GM10847 (cell line): ENCODE results near the gene ADAMTSL5.

Source experiments
- POLR2A ChIP-seq: IDR thresholded peaks from 2 replicates; pipeline ENCODE4 v1.6.1; 2011; ENCODE audit not compliant: insufficient read length; ENCODE audit errors: extremely low read depth

The ADAMTSL5 gene

DNA sequence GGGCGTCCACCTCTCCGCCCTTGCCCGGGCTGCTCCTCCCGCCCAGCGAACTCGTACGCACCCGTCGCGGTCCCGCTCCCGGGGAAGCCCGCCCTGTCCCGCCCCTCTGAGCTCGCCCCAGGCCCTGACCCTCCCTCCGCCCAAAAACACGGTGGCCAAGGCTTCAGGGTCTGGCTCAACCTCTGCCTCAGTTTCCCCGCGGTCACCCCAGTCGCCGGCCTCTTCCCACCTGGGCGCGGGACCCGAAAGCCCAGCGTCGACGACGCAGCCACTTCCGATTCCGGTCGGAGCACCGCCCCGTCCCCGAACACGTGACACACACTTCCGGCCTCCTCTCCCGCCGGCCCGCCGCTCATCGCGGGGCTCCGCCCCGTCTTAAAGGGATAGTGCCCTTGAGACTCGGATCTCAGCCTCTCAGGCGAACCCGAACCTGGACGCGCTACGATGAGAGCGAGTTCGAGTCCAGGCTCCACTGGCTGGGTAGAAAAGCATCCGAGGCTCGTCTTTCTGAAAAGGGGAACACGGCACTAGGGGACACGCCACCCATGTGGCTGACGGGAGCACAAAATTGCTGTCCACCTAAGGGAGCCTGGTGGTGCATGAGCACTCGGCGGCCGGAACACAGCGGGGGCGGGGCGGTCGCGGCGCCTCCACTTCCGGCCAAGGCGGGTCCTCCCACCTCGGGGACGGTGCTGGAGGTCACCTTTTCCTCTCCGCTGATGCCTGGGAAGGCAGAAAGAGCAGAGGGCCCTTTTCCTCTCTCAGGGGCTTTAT is 33.7 kb downstream of the ADAMTSL5 start, which contains the start of gene C19orf25:
Gene C19orf25, minus strand, starts transcription at position 282 of the 774 bp plus-strand sequence. CDS start 312 bp downstream, outside the sequence.
- peak; percentile 93 for TF ChIP-seq POLR2A

DNA sequence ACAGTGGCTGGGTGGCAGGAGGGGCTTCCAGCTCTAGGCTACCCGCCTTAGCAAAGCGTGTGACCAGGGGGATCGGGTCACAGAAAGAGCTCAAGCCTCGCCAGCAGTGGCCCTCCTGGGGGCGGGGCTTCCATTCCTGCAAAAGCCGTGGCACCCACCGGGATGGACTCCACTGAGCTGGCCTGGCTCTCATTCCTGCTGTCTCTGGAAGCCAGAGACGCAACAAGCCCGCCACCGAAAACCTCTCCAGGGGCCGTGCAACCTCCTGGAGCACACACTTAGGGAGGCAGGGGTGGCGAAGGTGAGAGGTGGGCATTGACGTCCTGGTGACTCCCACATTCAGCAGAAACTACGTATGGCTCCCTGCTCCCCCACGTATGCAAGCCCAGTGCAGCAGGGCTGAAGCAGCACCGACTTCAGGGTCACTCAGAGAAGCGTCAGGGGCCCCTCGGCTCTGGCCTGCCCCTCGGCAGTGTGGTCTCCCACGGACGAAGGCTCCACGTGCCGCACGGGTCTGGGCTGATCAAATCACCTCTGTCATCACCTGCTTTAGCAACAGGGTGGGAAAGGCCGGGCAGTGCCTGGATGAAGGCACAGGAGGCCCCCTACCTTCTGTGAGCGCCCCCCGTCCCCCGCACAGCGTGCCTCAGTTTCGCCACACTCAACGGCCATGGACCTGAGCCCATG is 36.9 kb downstream of the ADAMTSL5 start:
- no peak for TF ChIP-seq POLR2A

DNA sequence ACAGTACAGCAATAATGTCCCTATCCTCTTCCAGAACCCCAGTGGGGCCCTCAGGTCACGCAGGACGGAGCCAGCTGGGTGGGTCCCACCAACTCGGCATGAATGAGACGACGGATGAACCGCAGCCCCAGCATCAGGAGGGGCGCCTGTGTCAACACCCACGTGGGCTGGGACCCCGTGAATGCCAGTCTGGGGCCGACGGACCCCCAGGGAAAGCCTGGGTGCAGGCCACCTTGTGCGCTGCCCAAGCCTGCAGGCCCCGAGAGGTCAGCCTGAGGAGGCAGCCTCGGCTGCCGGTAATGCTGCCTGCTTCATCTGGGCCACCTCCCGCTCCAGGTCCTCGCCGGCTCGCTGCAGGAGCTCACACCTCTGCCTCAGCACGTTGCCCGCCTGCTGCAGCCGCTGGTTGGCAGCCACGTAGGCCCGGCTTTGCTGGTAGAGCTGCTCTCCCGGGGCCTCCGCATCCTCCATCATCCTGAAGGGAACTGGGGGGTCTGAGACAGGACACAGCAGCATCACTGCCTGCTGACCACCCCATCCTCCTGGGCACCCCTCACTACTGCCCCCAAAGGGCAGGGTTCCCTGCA is 38.0 kb downstream of the ADAMTSL5 start:
- no peak for TF ChIP-seq POLR2A

DNA sequence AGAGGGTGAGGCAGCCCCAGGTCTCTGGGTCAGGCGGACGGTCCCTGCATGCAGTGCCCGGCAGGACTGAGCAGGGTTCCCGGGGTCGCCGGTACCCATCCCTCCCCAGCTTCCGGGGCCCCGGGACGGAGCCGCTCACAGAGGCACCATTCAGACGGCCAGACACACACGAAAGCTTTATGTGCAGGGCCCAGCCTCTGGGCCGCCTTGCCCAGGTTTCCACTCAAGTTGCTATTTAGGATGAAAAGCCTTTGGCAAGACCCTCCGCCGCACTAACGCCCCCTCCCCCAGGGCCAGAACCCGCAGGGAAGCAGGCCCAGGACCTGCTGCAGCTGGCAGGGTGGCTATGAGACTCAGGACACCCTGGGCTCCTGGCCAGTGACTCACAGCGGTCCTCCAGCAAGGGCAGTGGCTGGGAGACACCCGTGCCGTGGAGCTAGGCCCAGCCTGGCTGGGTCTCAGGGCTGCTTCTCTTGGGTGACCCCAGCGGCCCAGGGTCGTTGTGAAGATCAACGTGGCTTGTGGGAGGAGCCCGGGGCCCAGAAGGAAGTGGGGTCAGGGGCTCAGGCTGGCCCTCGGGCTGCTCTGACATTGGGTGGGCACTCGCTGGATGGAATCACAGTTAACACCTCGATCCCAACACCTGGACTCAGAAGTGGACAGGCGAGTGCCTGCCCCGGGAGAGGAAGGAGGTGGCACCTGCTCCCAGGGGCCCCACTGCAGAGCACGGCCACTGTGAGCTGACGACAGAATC is 38.6 kb downstream of the ADAMTSL5 start:
- no peak for TF ChIP-seq POLR2A

DNA sequence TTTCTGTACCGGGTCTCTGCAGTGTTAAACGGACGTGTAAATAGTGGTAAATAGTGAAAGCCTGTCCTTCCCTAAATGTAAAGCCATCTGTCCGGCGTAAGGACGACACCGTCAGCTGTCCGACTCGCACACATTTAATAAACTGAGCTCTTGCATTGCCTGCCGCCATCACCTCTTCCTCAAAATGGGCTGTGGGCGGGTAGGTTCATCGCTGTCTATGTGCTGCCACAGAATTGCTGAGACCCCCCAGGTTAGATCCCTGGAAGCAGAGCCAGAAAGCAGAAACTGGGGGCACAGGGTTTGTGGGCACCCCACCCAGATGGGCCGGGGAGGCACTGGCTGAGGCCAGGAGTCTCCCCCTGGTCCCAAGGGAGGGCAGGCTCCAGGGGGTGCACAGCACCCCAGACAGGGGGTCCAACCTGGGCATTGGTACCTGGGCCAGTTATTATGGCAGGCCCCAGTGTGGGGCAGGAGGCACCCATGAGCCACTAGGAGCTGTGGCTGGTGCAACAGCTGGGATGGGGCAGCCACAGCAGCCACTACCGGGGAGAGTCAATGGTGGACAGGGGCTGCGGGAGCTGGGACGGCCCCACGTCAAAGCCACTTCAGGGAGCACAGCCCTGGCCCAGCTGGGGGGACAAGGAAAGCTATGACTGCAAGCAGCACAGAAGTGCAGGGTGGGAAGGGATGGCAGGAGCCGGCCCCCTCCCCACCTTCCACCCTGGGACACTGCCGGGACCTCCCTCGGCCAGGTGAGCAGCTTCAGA is 39.6 kb downstream of the ADAMTSL5 start:
- no peak for TF ChIP-seq POLR2A

DNA sequence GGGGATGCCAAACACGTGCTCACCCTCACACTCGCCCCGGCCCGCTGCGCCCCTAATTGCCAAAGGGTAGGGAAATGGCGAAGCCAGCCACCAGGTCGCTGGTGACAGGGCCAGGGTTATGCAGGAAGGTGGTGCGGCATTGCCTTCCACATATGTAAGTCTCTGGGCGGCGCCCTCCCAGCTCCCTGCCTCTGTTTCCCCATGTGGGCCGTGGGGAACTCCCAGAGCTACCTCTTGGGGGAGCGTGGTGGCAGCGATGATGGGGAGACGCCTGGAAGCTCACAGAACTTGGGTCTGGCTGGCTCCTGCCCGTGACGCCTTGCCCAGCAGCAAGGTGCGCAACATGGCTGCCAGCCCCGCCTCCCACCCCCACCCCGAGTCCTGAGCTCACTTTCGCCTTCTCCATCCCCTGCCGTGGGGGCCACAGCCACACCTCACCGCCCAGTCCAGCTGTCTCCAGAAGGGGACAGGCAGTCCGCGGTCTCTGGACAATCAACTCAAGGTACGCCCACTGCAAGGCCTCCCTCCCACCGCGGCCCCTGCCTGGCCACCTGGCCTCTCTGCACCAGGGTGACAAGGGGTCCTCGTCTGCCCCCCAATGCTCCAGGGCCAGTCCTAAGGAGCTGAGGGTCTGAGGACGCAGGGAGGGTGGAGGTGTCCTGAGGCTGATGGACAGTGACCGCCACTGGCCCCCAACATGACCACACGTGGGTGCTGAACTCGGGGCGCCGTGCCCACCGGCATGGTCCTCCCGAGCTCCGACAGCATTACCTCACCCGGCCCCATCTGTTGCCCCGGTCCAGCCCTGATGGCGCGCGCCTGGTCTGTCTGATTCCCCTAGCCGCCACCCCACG is 40.4 kb downstream of the ADAMTSL5 start:
- TF ChIP-seq POLR2A: no peak

DNA sequence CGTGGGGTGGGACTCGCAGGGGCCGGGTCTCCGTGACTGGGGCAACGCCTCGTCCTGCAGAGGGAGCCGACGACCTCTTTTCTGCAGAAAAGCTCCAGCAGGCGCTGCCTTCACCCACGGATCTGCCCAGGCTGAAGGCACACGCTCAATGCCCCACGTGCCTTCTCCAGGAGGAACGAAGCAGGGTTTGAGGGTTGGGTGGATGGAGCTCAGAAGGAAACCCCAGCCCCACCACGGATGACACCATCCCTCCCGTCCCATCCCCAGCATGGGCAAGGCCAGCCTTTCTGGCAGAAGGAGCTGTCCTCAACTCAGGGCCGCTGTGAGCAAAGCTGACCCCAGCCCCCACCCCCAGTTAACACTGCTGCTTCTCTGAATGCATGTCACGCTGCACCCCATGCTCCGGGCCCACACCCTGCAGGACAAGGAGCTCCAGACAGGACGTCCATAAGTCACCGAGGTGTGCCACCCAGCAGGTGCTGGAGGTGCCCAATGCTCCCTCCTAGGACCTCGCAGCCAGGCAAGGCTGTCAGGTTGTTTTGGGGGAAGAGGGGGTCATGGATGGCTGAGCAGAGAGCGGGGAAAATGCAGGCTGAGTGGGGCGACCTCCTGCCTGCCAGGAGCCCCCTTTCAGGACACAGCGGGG is 41.2 kb downstream of the ADAMTSL5 start:
- no peak for TF ChIP-seq POLR2A

DNA sequence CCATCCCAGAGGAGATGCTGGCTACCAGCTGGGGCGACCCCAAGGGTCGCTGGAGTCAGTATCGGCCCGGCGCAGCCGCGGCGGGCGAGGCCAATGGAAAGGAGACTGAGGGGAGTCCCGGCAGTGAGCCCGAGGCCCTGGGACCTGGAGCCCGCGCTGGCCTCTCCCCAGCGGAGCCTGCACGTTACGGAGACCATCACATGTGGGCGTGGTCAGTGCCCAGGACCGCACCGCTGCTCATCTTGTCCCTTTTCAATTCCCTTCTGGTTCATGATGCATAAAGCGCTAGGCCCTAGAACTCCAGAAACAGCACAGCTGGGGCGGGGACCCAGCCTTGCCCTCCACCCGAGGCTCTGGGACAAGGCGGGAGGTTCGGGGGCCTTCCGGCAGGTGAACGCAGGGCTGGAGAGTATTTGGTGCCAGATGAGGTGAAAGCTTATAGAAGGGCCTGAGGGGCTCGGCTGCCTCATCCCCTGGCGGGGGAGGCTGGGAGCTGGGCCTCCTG is 41.8 kb downstream of the ADAMTSL5 start:
- TF ChIP-seq POLR2A: no peak

DNA sequence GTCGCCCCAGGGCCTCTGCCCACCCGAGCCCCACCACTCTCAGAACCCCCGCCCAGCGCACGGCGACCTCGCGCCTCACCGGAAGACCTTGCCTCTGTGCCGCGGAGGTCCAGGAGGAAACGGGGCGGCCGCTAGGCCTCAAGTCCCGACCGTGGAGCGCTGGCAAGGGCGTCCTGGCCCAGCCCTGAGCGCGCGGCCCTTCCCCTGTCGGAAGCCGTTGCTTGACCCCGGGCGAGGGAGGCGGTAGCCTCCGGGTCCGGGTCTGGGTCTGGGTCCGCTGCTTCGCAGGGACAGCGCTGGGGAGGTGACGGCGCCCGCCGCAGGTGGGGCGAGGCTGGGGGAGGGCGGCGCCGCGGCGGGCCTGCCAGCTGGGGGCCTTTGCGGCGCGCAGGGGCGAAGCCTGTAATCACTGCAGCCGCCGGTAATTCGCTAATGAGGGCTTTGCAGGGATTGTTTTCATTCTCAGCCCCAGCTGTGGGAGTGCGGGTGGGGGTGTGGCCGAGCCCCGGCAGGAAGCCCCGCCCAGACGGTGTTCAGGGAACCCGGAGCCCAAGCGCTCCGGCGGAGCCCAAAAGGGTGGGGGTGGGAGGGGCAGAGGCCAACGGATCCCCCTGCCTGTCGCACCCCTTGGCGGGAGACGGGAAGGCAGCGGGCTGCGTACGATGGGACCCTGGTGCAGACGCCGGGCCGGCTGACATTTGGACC is 42.4 kb downstream of the ADAMTSL5 start:
- TF ChIP-seq POLR2A: no peak

DNA sequence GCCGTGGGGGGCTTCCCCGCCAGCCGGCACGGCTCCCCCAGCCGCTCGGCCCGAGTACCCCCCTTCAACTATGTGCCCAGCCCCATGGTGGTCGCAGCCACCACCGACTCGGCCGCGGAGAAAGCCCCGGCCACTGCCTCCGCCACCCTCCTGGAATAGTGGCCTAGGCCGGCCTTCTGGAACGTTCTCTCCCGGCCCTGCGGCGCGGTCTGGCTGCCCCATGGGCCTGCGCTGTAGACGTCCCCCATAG is 42.8 kb downstream of the ADAMTSL5 start:
- TF ChIP-seq POLR2A: no peak

DNA sequence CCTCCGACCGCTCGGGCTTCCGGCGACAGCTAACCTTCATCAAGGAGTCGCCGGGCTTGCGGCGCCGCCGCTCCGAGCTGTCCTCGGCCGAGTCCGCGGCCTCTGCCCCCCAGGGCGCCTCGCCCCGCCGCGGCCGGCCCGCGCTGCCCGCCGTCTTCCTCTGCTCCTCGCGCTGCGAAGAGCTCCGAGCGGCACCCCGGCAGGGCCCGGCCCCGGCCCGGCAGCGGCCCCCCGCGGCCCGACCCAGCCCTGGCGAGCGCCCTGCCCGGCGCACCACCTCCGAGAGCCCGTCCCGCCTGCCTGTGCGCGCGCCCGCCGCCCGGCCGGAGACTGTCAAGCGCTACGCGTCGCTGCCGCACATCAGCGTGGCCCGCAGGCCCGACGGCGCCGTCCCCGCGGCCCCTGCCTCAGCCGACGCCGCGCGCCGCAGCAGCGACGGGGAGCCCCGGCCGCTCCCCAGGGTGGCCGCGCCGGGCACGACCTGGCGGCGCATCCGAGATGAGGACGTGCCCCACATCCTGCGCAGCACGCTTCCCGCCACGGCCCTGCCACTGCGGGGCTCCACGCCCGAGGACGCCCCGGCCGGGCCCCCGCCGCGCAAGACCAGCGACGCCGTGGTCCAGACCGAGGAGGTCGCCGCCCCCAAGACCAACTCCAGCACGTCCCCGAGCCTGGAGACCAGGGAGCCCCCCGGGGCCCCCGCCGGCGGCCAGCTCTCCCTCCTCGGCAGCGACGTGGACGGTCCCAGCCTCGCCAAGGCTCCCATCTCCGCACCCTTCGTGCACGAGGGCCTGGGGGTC is 43.4 kb downstream of the ADAMTSL5 start:
- no peak for TF ChIP-seq POLR2A

DNA sequence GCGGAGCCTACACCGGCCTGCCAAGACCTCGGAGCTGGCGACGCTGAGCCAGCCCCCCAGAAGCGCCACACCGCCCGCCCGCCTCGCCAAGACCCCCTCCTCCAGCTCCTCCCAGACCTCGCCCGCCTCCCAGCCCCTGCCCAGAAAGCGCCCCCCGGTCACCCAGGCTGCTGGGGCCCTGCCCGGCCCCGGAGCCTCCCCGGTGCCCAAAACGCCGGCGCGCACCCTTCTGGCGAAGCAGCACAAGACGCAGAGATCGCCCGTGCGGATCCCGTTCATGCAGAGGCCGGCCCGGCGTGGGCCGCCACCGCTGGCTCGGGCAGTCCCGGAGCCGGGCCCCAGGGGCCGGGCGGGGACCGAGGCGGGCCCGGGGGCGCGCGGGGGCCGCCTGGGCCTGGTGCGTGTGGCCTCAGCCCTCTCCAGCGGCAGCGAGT is 44.0 kb downstream of the ADAMTSL5 start:
- no peak for TF ChIP-seq POLR2A
